Memory B cell (primary cell): ENCODE results near the gene PRLR.
"Not testable (repeated sequence)": the region's sequence is repeated elsewhere in the genome, so short reads cannot be mapped to it uniquely, and the experiment has no call there.

Source experiments
- ATAC-seq: fragments of 150-1000 bp; cut with Tn5 transposase; 2 replicates; pipeline ENCODE4 v1.10.0; 2021; ENCODE audit warnings: low read depth, mild to moderate bottlenecking, moderate library complexity
- DNase-seq, 2 donors: peaks; one replicate each; pipeline ENCODE4 v3.0.0; 2022; ENCODE audit warnings: low spot score in 2 of 2
- H3K27ac Mint-ChIP-seq: one replicate; pipeline ENCODE4 v1.8.0; 2022; ENCODE audit warnings: mild to moderate bottlenecking, moderate library complexity, mixed read lengths
- H3K27me3 Mint-ChIP-seq: one replicate; pipeline ENCODE4 v1.8.0; 2022; ENCODE audit warnings: mixed read lengths
- H3K36me3 Mint-ChIP-seq: one replicate; pipeline ENCODE4 v1.8.0; 2022; ENCODE audit warnings: mild to moderate bottlenecking, mixed read lengths
- H3K4me1 Mint-ChIP-seq: one replicate; pipeline ENCODE4 v1.8.0; 2022; ENCODE audit warnings: mixed read lengths
- H3K4me3 Mint-ChIP-seq: one replicate; pipeline ENCODE4 v1.8.0; 2022; ENCODE audit warnings: mild to moderate bottlenecking, moderate library complexity, mixed read lengths
- H3K9me3 Mint-ChIP-seq: one replicate; pipeline ENCODE4 v1.8.0; 2022; ENCODE audit warnings: mixed read lengths

Gene PRLR

DNA sequence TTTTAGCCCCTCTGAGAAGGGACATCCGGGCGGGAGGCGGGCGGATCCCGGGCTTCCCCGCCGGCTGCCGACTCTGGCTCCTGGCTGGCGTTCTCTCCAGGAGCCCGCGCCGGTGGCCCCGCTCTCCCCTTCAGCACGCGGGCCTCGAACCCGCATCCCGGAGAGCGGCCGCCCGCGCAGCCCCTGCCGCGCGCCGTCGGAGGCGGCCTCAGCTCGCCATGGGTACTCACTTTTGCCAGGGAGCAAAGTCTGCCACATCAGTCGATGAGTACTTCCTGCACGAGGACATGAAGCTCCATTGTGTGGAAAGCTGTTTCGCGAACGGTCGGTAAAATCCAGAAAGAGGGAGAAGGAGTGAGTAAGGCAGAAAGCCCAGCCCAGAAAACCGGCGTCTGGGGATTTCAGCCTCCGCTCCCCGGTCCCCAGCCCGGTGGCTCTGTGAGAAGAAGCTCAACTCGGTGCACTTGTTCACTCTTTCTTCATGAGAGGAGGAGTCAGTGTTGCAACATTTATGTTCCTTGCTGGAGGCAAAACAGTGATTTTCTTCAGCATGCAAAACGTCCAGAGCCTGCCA is at the start of gene PRLR:
TSS of gene PRLR (minus strand) at position 450 of the 574 bp plus-strand sequence. CDS start 140,867 bp downstream, outside the sequence.
- ATAC-seq, result peak; percentile 31
- no peaks in the 10 kb centered on the region for H3K9me3 Mint-ChIP-seq
- no peaks in the 10 kb centered on the region for H3K36me3 Mint-ChIP-seq
- DNase-seq, result peak in 1 of 2 donors; percentile 13
- peaks cover 12% of the 10 kb centered on the region for H3K4me1 Mint-ChIP-seq
- H3K27me3 Mint-ChIP-seq, result peaks cover 15% of the 10 kb centered on the region
- H3K27ac Mint-ChIP-seq, result peak within 1 kb of the TSS; percentile 17
- peak within 1 kb of the TSS; percentile 81 for H3K4me3 Mint-ChIP-seq

DNA sequence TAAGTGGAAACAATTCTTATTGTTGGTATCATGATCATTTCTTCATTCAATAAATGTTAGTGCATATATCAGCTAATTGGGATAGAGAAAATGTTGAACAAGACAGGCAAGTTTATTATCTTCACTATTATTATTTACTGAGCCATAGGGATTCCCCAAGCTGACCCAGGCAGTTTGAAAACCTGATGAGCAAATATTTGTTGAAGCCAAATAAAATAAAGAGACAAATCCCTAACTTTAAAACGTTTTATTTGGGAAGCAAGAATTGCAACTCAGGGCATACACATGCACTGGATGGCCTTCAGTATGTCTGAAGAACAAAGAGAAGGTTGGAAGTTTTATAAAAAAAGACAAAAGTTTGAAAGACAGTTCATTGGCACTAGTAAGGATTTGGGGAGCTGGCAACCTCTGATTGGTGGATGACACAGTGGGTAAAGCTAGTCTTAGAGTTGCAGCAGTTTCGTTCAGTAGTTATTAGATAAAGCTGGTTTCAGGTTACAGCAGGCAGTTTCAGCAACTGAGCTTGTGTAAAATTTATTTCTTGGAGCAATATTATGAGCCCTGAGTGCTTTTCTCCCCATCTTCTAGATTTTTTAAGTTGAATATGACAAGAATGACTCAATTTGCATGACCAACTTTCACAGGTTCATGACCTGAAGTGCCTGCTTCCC is 44.7 kb upstream of the PRLR start:
- H3K27ac Mint-ChIP-seq, result no peak overlapping the region
- no peak overlapping the region for H3K4me3 Mint-ChIP-seq
- DNase-seq (no peak), ATAC-seq (no peak)
- H3K4me1 Mint-ChIP-seq, result peaks cover 4% of the 10 kb centered on the region
- H3K27me3 Mint-ChIP-seq, result no peaks in the 10 kb centered on the region
- H3K36me3 Mint-ChIP-seq, result no peaks in the 10 kb centered on the region
- H3K9me3 Mint-ChIP-seq, result no peaks in the 10 kb centered on the region

DNA sequence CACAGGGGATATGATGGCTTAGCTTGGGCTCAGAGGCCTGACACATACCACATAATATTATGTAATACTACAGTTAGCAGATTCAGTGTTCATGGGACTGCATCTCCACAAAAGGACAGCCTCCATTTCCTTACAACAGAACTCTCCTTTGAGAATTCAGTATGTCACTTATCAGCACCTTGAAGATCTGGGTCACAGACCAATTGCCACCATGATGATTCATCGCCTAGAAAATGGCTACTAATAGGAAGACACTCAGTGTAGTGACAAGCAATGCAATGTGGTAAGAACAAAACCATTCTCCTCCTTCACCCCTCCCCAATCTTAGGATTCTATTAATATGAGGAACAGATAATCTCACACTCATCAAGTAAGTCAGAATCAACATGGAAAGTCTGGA is 38.7 kb upstream of the PRLR start:
- no peak overlapping the region for H3K27ac Mint-ChIP-seq
- no peaks in the 10 kb centered on the region for H3K9me3 Mint-ChIP-seq
- DNase-seq (no peak), ATAC-seq (no peak)
- no peak overlapping the region for H3K4me3 Mint-ChIP-seq
- no peaks in the 10 kb centered on the region for H3K27me3 Mint-ChIP-seq
- H3K36me3 Mint-ChIP-seq, result no peaks in the 10 kb centered on the region
- peaks cover 4% of the 10 kb centered on the region for H3K4me1 Mint-ChIP-seq

DNA sequence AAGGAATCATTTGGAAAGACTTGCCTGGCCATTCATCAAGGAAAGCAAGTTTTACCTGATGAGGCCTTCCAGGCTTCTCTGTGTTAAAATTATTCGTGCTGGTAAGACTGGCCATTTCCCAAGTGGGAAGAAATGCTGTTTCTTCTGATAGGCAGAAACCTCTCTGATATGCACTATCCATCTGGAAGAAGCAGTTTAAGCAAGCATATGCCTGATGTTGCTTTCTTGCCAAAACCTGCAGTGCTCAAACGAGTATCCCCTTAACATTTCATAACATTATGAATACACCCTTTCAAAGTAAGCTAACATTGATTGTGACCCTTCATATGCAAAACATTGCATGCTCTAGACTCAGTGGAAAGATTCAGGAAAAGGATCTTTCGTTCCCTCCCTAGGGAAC is 36.0 kb upstream of the PRLR start:
- DNase-seq, result no peak
- no peaks in the 10 kb centered on the region for H3K9me3 Mint-ChIP-seq
- no peak overlapping the region for H3K27ac Mint-ChIP-seq
- no peak for ATAC-seq
- peaks cover 4% of the 10 kb centered on the region for H3K4me1 Mint-ChIP-seq
- H3K4me3 Mint-ChIP-seq, result no peak overlapping the region
- H3K36me3 Mint-ChIP-seq, result no peaks in the 10 kb centered on the region
- H3K27me3 Mint-ChIP-seq, result no peaks in the 10 kb centered on the region

DNA sequence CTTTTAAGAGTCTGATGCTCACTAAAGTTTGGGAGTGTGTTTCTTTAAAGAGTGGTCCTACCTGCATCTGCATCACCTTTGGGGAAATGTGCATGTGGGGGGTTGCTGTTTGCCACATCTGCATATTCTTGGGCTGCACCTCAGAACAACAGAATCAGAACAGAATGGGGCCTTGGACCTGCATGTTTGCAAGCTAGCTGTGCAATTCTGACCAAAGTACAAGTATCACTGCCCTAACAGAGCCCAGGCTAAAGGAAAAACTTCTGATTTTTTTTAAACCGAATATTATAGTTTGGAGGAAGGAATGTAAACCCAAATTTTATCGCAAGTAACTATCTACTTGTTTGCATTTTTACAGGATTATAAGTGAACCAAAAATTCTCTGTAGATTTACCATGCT is 34.2 kb upstream of the PRLR start:
- Mint-ChIP-seq H3K36me3 (no peaks in the 10 kb centered on the region), H3K27me3 (peaks cover 2% of the 10 kb centered on the region), H3K27ac (no peak overlapping the region), H3K9me3 (no peaks in the 10 kb centered on the region), H3K4me1 (no peaks in the 10 kb centered on the region), H3K4me3 (no peak overlapping the region)
- DNase-seq, result no peak
- ATAC-seq, result no peak

DNA sequence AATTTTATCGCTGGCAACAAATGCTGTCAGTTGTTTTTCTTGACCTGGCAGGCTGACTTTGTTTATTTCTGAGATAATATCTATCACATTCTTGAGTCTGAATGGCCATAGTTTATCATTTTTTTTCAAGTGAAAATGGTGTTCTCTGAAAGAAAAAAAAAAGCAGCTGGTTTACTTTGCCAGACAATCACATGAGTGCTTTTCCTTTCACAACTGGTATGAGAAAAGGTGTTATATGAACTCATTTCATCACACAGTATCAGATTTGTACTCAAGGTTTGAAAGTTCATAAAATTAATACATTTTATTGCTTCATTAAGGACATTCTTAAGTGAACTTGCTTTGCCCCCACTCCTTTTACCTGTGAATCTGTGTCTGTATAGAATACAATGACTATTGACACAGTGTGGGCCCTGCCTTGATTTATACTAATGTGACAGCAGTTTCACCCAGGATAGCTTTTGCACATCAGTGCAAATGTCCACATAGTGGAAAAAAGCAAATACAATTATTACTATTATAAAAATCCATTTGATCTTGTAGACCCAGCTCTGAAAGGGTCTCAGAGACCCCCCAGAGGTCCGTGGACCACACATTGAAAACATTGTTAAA is 33.1 kb upstream of the PRLR start:
- Mint-ChIP-seq H3K27me3 (peaks cover 2% of the 10 kb centered on the region), H3K9me3 (no peaks in the 10 kb centered on the region), H3K4me1 (no peaks in the 10 kb centered on the region), H3K36me3 (no peaks in the 10 kb centered on the region), H3K4me3 (no peak overlapping the region), H3K27ac (no peak overlapping the region)
- DNase-seq (no peak), ATAC-seq (no peak)

DNA sequence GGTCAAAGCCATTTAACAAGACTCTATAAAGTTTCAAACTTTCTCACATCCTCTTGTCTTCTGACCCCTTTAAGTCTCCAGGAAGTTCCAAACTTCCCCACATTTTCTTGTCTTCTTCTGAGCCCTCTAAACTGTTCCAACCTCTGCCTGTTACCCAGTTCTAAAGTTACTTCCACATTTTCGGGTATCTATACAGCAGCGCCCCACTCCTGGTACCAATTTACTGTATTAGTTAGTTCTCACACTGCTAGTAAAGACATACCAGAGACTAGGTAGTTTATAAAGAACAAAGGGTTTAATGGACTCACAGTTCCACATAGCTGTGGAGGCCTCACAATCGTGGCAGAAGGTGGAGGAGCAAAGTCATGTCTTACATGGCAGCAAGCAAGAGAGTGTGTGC is 23.3 kb upstream of the PRLR start:
- no peaks in the 10 kb centered on the region for H3K4me1 Mint-ChIP-seq
- H3K9me3 Mint-ChIP-seq, result peaks cover 9% of the 10 kb centered on the region
- no peak for ATAC-seq

DNA sequence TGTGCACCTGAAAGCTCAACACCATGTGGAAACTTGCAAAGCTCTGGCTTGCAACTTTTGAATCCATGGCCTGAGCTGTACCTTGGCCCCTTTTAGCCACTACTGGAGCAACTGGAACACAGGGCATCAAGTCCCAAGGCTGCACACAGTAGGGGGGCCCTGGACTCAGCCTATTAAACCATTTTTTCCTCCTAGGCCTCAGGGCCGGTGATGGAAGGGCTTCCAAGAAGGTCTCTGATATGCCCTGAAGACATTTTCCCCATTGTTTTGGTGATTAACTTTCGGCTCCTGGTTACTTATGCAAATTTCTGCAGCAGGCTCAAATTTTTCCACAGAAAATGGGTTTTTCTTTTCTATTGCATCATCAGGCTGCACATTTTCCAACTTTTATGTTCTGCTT is 22.7 kb upstream of the PRLR start:
- no peaks in the 10 kb centered on the region for H3K27me3 Mint-ChIP-seq
- H3K4me3 Mint-ChIP-seq, result no peak overlapping the region
- ATAC-seq, result no peak
- H3K36me3 Mint-ChIP-seq, result peaks cover 3% of the 10 kb centered on the region
- H3K4me1 Mint-ChIP-seq, result no peaks in the 10 kb centered on the region
- peaks cover 9% of the 10 kb centered on the region for H3K9me3 Mint-ChIP-seq
- no peak overlapping the region for H3K27ac Mint-ChIP-seq
- no peak for DNase-seq

More for the DNA sequence above, 23.3 kb upstream of the PRLR start:
- Mint-ChIP-seq H3K4me3 (no peak overlapping the region), H3K27ac (no peak overlapping the region), H3K27me3 (no peaks in the 10 kb centered on the region), H3K36me3 (peaks cover 3% of the 10 kb centered on the region)
- DNase-seq, result no peak

DNA sequence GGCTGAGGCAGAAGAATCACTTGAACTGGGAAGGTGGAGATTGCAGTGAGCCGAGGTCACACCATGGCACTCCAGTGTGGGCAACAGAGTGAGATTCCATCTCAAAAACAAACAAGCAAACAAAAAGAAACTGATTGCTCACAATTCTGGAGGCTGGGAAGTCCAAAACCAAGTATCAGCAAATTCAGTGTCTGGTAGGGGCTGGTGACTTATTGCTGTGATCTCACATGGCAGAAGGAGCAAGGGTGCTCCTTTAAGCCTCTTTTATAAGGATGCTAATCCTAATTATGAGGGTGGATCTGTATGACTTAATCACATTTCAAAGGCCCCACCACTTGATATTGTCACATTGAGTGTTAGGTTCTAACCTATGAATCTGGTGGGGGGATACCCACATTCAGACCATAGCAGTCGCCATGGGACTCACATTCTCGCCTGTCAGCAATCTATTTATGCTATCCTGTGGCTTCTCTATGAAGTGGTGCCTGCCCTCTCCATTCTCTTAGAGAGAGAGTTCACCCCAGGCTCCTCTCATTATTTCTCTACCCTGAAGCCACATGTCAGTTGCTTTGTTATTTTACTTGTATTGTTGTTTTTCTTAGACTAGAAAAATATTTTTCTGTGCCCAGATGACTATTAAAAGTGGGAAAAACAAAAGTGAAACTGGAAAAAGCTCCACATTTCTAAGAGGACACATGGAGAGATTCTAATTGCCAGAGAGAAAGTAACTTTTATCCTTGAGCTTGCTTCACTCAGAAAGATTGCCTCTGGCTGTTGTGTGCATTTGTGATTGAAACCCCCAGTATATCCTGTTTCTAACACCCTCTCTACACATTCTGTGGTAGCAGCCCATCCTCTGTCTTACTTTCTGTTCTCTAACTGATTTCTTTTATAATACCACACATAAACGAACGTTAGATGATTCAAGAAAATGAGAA is 18.8 kb upstream of the PRLR start:
- Mint-ChIP-seq H3K27me3 (peaks cover 5% of the 10 kb centered on the region), H3K9me3 (peaks cover 5% of the 10 kb centered on the region), H3K27ac (no peak overlapping the region), H3K4me3 (no peak overlapping the region), H3K36me3 (peaks cover 3% of the 10 kb centered on the region), H3K4me1 (no peaks in the 10 kb centered on the region)
- ATAC-seq (no peak), DNase-seq (no peak)

DNA sequence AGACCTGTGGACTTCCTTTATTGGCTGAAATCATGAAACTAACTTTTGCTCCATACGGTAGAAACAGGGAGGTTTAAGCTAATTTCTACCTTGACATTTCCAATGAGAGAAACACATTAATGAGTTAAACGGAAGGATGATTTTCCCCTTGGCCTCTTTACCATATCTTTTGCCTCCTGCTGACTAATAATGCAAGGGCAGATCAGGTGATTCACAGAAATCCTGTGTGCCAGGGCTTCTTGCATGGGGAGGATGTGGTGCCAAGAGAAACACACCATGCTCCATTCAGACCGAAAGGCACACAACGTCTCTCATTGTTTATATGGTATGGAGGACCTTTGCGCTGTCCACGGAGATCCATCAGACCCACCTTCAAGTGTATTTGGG is 17.4 kb upstream of the PRLR start:
- Mint-ChIP-seq H3K9me3 (peaks cover 2% of the 10 kb centered on the region), H3K36me3 (no peaks in the 10 kb centered on the region), H3K27me3 (peaks cover 7% of the 10 kb centered on the region), H3K4me1 (no peaks in the 10 kb centered on the region), H3K27ac (no peak overlapping the region), H3K4me3 (no peak overlapping the region)
- DNase-seq, result no peak
- ATAC-seq, result no peak

DNA sequence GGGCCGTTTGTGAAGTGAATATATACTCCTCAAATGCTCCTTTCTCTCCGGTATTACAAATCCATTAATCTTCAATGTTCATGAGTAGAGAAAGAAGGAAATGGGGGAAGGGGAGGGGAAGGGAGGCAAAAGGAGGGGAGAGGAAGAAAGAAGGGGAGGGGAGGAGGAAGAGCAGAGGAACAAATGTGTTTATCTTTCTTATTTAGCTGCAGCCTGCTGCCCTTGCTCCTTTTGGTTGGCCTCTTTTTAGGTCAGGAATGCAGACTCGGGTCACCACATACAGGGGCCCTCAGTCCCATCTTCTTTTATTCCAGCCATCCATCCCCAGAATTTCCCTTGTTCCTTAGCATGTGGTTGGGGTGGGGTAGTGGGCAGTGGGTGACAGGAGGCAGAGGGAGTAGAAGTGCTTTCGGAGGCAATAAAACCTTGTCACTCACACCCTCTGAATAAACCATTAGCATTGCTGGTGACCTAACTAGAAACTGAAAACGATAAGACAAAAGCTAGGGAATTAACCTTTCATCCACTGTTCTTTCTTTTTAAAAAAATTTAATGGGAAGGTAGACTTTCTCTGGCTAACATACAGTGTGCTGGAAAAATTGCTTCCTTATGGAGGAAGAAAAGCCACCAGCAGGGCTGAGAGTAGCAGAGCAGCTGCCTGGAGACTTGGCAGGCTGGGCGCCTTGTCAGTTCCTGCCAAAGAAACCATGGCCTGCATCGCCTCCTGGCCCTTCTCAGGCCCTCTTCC is 16.8 kb upstream of the PRLR start:
- ATAC-seq, result no peak
- DNase-seq, result no peak

DNA sequence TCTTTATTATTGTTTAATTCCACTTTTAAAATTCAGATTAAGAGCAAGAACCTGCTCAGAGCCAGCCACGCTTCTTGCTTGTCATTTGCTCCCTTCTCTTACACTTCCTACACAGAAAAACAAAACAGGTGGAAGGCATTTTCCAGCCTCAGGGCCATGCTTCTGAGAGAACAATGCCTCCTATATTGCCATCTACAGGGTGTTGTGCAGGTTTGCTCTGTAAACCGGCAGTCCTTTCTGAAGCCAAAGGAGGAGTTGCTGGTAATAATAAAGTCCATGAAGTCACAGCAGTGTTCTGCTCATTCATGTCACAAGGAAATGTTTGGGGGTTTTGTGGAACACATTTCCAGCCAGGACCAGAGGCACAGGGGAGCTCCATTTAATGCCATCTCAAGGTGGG is 16.1 kb upstream of the PRLR start:
- no peaks in the 10 kb centered on the region for H3K9me3 Mint-ChIP-seq
- H3K36me3 Mint-ChIP-seq, result no peaks in the 10 kb centered on the region
- H3K27ac Mint-ChIP-seq, result no peak overlapping the region
- no peak overlapping the region for H3K4me3 Mint-ChIP-seq
- ATAC-seq (no peak), DNase-seq (no peak)
- H3K27me3 Mint-ChIP-seq, result peaks cover 7% of the 10 kb centered on the region
- no peaks in the 10 kb centered on the region for H3K4me1 Mint-ChIP-seq

More for the DNA sequence above, 16.8 kb upstream of the PRLR start:
- no peak overlapping the region for H3K27ac Mint-ChIP-seq
- peaks cover 7% of the 10 kb centered on the region for H3K27me3 Mint-ChIP-seq
- no peaks in the 10 kb centered on the region for H3K4me1 Mint-ChIP-seq
- H3K9me3 Mint-ChIP-seq, result no peaks in the 10 kb centered on the region
- no peak overlapping the region for H3K4me3 Mint-ChIP-seq
- H3K36me3 Mint-ChIP-seq, result no peaks in the 10 kb centered on the region

DNA sequence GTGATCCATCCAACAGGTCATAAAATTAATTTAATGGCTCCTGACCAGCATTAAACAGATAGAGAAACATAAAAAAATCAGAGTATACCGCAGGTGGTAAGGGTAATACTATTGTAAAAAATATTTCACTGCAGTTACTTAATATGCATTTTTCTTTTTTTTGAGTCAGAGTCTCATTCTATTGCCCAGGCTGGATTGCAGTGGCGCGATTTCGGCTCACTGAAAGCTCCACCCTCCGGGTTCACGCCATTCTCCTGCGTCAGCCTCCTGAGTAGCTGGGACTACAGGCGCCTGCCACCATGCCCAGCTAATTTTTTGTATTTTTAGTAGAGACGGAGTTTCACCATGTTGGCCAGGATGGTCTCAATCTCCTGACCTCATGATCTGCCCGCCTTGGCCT is 15.1 kb upstream of the PRLR start:
- not testable (repeated sequence) for DNase-seq, ATAC-seq, H3K9me3 Mint-ChIP-seq, H3K4me3 Mint-ChIP-seq, H3K36me3 Mint-ChIP-seq, H3K27ac Mint-ChIP-seq, H3K4me1 Mint-ChIP-seq, H3K27me3 Mint-ChIP-seq
